Thyroid gland (tissue), 4 donors: ENCODE measurements around the gene ATXN7. TPM values are rescaled to one million over a fixed set of nuclear protein-coding genes. Genes with fewer than 3 reads are reported as not detected.

Experiments
- DNase-seq, 2 donors: peaks; one replicate each; pipeline ENCODE4 v3.0.0-alpha.2; 2019
- H3K27ac ChIP-seq, 3 donors: fragments of 200-600 bp; sonication (generic); 1 replicate in 2 of 3; 2 replicates in 1 of 3; pipeline ENCODE4 v1.5.1; 2016 to 2019; ENCODE audit warnings: mild to moderate bottlenecking in 1 of 3, moderate library complexity in 1 of 3
- H3K27me3 ChIP-seq: fragments of 200-600 bp; sonication (generic); one replicate; pipeline ENCODE4 v1.5.1; 2019
- H3K36me3 ChIP-seq, 2 donors: fragments of 200-600 bp; sonication (generic); one replicate each; pipeline ENCODE4 v1.5.1; 2016 to 2019
- H3K4me1 ChIP-seq, 2 donors: fragments of 200-600 bp; sonication (generic); one replicate each; pipeline ENCODE4 v1.5.1; 2017 to 2019
- H3K4me3 ChIP-seq, 3 donors: fragments of 200-600 bp; sonication (generic); replicated peaks in 1 of 3; 1 replicate in 2 of 3; 2 replicates in 1 of 3; pipeline ENCODE4 v1.5.1; 2016; ENCODE audit warnings: mild to moderate bottlenecking in 1 of 3
- H3K9me3 ChIP-seq: fragments of 200-600 bp; sonication (generic); one replicate; pipeline ENCODE4 v1.5.1; 2017
- POLR2A ChIP-seq, 2 donors: fragments of 450-650 bp; IDR thresholded peaks; one replicate each; pipeline ENCODE4 v1.6.1; 2017; ENCODE audit warnings: antibody characterized with exemption in 2 of 2, mild to moderate bottlenecking in 2 of 2, moderate library complexity in 1 of 2
- WGBS, 2 donors: methylation state at CpG; one replicate each; pipeline ENCODE4 v1.1.5; 2017; 5-methylcytosine and 5-hydroxymethylcytosine counted together
- intact Hi-C: fragments of 100-400 bp; cut with DNase I; formaldehyde crosslinking; loops from one replicate; pipeline ENCODE4 v1.15.1; 2023
- total RNA-seq, 4 donors: library from RNA; depleted of rRNA; stranded (reverse); fragments of >200 nt; gene quantifications; one replicate each; pipeline ENCODE4 v1.2.3, GENCODE V29; 2016
- TF ChIP-seq, protein P1 (sequence below), 6 experiments: fragments of 200-600 bp in 3 of 6; fragments of 450-650 bp in 3 of 6; sonication (generic) in 3 of 6; IDR thresholded peaks; one replicate each; pipeline ENCODE4 v1.5.1; 2016 to 2019; ENCODE audit warnings: antibody characterized with exemption in 6 of 6, mild to moderate bottlenecking in 2 of 6, inconsistent platforms in 1 of 6, moderate library complexity in 1 of 6

ATXN7 gene
- total RNA-seq, 4 donors from 2014 or later: 23.2 to 51.8 (median 33.8) TPM

DNA sequence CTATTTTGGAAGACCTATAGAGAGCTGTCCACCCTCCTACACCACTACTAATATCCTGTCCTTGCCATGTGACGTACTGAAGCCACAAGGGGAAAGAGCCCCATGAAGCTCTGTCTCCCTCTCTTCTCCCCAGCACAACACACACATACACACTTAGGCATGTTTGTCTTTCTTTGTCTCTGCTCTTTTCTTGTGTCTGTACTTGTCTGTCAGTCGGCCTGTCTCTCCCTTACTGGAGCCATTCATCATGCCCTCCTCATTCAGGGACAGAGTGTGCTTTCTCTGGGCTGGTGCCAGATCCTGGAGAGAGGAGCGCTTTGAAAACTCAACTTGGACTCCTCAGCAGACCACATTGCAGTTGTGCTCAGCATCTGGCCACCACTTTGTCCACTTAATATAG is 112.1 kb downstream of the ATXN7 start:
- Histone ChIP-seq H3K9me3 (no peaks in the 10 kb centered on the region), H3K27me3 (no peaks in the 10 kb centered on the region), H3K4me1 (peaks cover 8 to 38% of the 10 kb centered on the region in 2 donors), H3K36me3 (peaks cover 1 to 2% of the 10 kb centered on the region in 2 donors), H3K4me3 (no peak overlapping the region), H3K27ac (no peak overlapping the region)
- DNase-seq: peak; percentile 46 to 56
- 56 to 67% methylated on average over 3 of the region's 3 CpGs for WGBS, 2 donors
- intact Hi-C loops: no loop called here
- TF ChIP-seq, protein P1, sequence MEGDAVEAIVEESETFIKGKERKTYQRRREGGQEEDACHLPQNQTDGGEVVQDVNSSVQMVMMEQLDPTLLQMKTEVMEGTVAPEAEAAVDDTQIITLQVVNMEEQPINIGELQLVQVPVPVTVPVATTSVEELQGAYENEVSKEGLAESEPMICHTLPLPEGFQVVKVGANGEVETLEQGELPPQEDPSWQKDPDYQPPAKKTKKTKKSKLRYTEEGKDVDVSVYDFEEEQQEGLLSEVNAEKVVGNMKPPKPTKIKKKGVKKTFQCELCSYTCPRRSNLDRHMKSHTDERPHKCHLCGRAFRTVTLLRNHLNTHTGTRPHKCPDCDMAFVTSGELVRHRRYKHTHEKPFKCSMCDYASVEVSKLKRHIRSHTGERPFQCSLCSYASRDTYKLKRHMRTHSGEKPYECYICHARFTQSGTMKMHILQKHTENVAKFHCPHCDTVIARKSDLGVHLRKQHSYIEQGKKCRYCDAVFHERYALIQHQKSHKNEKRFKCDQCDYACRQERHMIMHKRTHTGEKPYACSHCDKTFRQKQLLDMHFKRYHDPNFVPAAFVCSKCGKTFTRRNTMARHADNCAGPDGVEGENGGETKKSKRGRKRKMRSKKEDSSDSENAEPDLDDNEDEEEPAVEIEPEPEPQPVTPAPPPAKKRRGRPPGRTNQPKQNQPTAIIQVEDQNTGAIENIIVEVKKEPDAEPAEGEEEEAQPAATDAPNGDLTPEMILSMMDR (IDR thresholded peaks at IDR 0.05): no peak
- no peak for TF ChIP-seq POLR2A (IDR thresholded peaks at IDR 0.05)

DNA sequence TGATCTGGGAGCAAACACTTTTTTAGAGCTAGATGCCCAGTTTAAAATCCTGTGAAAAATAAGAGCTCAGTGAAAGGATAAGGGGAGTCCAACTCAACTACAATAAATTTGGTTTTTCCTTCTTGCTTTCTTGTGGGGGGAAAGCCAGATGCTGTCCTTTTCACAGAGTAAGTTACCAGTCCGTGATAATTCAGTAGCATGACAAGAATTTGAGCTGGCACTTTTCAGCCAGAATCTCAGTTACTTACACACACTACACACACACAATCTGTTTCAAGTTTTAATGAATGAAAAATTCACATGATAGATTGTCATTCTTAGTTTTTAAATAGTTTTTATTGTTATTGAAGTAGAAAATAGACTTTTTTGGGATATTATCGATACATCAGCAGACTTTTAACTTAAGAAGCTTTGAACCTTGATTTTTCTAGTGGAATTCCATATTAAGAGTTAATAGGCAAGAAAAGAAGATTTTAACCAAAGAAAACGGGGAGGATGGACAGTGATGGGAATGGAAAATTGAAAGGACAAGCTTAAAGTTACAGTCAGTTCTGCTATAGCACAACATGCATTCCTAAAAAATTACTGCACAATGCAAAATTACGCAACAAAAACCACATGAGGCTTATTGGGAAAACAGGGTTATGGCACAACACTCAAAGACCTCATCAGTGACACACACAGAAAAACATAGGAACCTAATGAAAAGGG is 112.6 kb downstream of the ATXN7 start:
- TF ChIP-seq, protein P1 (IDR thresholded peaks at IDR 0.05): no peak
- TF ChIP-seq POLR2A (IDR thresholded peaks at IDR 0.05): no peak
- Histone ChIP-seq H3K36me3 (peaks cover 5 to 7% of the 10 kb centered on the region in 2 donors), H3K27ac (no peak overlapping the region), H3K9me3 (no peaks in the 10 kb centered on the region), H3K27me3 (no peaks in the 10 kb centered on the region), H3K4me1 (peaks cover 7 to 33% of the 10 kb centered on the region in 2 donors), H3K4me3 (no peak overlapping the region)
- intact Hi-C loops: no loop called here
- DNase-seq: no peak
- WGBS, 2 donors: 85 to 90% methylated on average over 4 of the region's 4 CpGs

DNA sequence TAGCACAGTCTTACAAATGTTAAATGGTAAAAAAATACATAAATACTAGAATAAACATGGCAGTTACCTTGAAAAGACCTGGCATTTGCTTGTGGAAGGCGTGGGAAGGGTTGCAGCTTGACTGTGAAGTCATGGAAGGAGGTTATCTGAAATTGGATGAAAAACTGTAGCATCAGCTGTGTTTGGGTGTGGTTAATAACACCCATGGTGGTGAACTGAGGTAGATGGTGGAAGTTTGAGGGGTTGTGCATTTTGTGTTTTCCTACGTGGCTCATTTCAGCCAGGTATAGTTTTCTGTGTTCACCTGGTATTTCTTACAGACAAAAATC is 113.2 kb downstream of the ATXN7 start:
- intact Hi-C loops: no loop called here
- peaks cover 5 to 8% of the 10 kb centered on the region in 2 donors for H3K36me3 ChIP-seq
- H3K27ac ChIP-seq: no peak overlapping the region
- TF ChIP-seq, protein P1 (IDR thresholded peaks at IDR 0.05): no peak
- TF ChIP-seq POLR2A (IDR thresholded peaks at IDR 0.05): no peak
- no peaks in the 10 kb centered on the region for H3K9me3 ChIP-seq
- H3K27me3 ChIP-seq: no peaks in the 10 kb centered on the region
- H3K4me3 ChIP-seq: no peak overlapping the region
- WGBS, 2 donors: 90 to 91% methylated on average over 2 of the region's 2 CpGs
- DNase-seq: no peak
- H3K4me1 ChIP-seq: peaks cover 2 to 31% of the 10 kb centered on the region in 2 donors

DNA sequence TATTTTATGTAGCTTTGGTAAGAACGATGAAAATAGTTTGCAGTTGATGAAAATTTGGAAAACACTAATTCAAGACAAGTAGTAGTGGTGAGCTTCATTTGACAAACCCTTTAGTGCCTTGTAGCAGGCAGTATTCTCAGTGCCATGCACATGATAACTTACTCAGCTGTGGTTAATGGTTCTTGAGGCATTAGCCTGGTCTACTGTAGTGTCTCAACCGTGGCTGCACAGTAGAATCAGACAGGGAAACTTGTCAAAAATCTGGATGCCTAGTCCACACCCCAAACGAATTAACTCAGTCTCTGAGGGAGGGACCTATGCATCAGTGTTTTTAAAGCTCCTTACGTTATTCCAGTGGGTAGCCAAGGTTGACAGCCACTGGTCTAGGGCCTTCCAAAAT is 114.2 kb downstream of the ATXN7 start:
- Histone ChIP-seq H3K4me3 (no peak overlapping the region), H3K27me3 (no peaks in the 10 kb centered on the region), H3K27ac (no peak overlapping the region), H3K4me1 (peaks cover 0 to 26% of the 10 kb centered on the region in 2 donors), H3K36me3 (peaks cover 5 to 9% of the 10 kb centered on the region in 2 donors), H3K9me3 (no peaks in the 10 kb centered on the region)
- intact Hi-C loops: no loop called here
- no peak for DNase-seq
- 58 to 63% methylated on average over 4 of the region's 4 CpGs for WGBS, 2 donors
- TF ChIP-seq POLR2A (IDR thresholded peaks at IDR 0.05): no peak
- TF ChIP-seq, protein P1 (IDR thresholded peaks at IDR 0.05): no peak

DNA sequence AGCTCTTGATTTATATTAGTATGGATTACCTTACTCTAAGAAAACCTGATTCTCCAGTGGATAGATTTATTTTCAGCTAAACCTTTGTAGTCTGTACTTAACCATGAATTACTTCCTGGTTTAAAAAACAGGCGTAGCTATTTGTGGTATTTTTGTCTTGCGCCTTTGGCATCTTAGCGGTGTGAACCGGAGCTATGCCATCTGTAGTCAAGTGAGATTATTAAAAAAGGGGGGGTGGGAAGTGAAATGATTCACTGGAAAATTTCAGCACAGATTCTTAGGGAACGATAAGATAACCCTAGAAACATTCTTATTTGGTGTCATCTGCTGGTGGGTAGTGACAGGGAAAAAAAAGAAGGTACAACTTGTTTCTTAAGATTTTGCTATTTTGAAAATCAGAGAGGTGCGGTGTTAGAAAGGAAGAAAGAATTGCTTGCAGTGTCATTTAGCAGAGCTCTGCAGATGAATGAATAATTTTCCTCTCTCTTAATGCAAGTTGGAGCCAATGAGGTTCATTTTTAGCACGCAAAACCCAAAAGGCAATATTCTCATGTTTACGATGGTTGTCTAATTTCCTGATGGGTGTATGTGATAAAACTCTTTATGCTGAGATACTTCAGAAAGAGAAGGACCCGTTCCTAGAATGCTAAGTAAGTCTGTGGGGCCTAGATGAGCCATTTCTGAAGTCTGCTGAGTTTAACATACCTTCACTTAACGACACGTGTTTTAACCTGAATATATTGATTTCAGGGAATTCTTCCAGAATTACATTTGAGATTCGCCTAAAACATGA is 115.6 kb downstream of the ATXN7 start:
- no peaks in the 10 kb centered on the region for H3K9me3 ChIP-seq
- no peak overlapping the region for H3K27ac ChIP-seq
- TF ChIP-seq POLR2A (IDR thresholded peaks at IDR 0.05): no peak
- peaks cover 0 to 26% of the 10 kb centered on the region in 2 donors for H3K4me1 ChIP-seq
- intact Hi-C loops: no loop called here
- 92 to 93% methylated on average over 12 of the region's 12 CpGs for WGBS, 2 donors
- H3K4me3 ChIP-seq: no peak overlapping the region
- H3K27me3 ChIP-seq: no peaks in the 10 kb centered on the region
- H3K36me3 ChIP-seq: peaks cover 5 to 18% of the 10 kb centered on the region in 2 donors
- DNase-seq: no peak
